IMR-90 (cell line): ENCODE measurements around the gene SBK3.

Source experiments
- BHLHE40 ChIP-seq: fragments of 150-350 bp; IDR thresholded peaks from 2 replicates; pipeline ENCODE4 v1.6.1; 2016; ENCODE audit warnings: mild to moderate bottlenecking, low read depth, low read length
- CTCF ChIP-seq: conservative IDR thresholded peaks from 2 replicates; pipeline ENCODE4 v1.5.1; 2012; ENCODE audit warnings: mild to moderate bottlenecking, low read depth, low read length, improper control_type of control experiment
- ELK1 ChIP-seq: fragments of 150-350 bp; IDR thresholded peaks from 2 replicates; pipeline ENCODE4 v1.6.1; 2016; ENCODE audit warnings: low read depth, mild to moderate bottlenecking, low read length, moderate library complexity, borderline replicate concordance
- MXI1 ChIP-seq: IDR thresholded peaks from 2 replicates; pipeline ENCODE4 v1.6.1; 2012; ENCODE audit warnings: low read depth, mild to moderate bottlenecking, low read length, moderate library complexity, borderline replicate concordance
- POLR2A ChIP-seq: IDR thresholded peaks from 2 replicates; pipeline ENCODE4 v1.6.1; 2012; ENCODE audit warnings: mild to moderate bottlenecking, low read depth, low read length
- RAD21 ChIP-seq: IDR thresholded peaks from 2 replicates; pipeline ENCODE4 v1.6.1; 2012; ENCODE audit warnings: low read length, improper control_type of control experiment
- RCOR1 ChIP-seq: IDR thresholded peaks from 2 replicates; pipeline ENCODE4 v1.6.1; 2012; ENCODE audit warnings: mild to moderate bottlenecking, low read length, improper control_type of control experiment; ENCODE audit not compliant: insufficient replicate concordance
- RFX5 ChIP-seq: IDR thresholded peaks from 2 replicates; pipeline ENCODE4 v1.8.0; 2012; ENCODE audit warnings: low read depth, mild to moderate bottlenecking, low read length, moderate library complexity
- SMC3 ChIP-seq: fragments of 150-350 bp; IDR thresholded peaks from 2 replicates; pipeline ENCODE4 v1.6.1; 2016; ENCODE audit warnings: low read depth, mild to moderate bottlenecking, antibody characterized with exemption, low read length, moderate library complexity
- TF ChIP-seq, protein P1 (sequence below): fragments of 150-350 bp; IDR thresholded peaks from 2 replicates; pipeline ENCODE4 v1.6.1; 2017; ENCODE audit warnings: mild to moderate bottlenecking, antibody characterized with exemption, low read length, low read depth

GRCh38 chr19:55578761-55579747, 33.7 kb upstream of the SBK3 start:
- TF ChIP-seq CTCF (no peak), RCOR1 (no peak), POLR2A (no peak), ELK1 (no peak), RAD21 (no peak), SMC3 (no peak), RFX5 (no peak), MXI1 (no peak), BHLHE40 (no peak)
- TF ChIP-seq, protein P1, sequence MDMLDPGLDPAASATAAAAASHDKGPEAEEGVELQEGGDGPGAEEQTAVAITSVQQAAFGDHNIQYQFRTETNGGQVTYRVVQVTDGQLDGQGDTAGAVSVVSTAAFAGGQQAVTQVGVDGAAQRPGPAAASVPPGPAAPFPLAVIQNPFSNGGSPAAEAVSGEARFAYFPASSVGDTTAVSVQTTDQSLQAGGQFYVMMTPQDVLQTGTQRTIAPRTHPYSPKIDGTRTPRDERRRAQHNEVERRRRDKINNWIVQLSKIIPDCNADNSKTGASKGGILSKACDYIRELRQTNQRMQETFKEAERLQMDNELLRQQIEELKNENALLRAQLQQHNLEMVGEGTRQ, result no peak
